ENCODE measurements around the gene GRP. TPM values are rescaled to one million over a fixed set of nuclear protein-coding genes. Genes with fewer than 3 reads are reported as not detected.
A peak's percentile ranks its signal among the peaks of the same experiment; 100 is the strongest.

Gene GRP
- total and polyA plus RNA-seq, 4 donors, result 18.3 TPM; not detected in 3

DNA sequence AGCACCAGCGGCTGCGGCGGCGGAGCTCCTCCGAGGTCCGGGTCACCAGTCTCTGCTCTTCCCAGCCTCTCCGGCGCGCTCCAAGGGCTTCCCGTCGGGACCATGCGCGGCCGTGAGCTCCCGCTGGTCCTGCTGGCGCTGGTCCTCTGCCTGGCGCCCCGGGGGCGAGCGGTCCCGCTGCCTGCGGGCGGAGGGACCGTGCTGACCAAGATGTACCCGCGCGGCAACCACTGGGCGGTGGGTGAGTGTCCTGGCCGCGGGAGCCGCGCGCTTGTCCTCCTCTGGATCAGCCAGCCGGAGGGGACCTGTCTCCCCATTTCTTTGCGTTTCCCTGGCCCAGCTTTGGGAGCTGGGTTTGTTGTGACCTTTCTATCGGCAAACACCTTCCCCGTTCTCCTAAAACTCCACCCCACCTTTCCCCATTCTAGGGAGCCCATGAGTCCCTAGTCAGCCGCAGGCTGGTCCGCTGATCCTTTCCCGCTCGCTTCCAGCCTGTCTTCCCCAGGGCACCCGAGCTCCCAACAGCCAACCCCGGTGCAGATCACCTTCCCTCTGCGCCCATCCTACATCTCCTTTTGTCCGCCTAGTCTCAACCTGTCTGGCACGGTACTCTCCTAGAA, 316 bp downstream of the GRP start:
- Histone ChIP-seq H3K4me3 (ENCODE audit: low read length in 2 of 2) (no peak overlapping the region), H3K27me3 (ENCODE audit: control insufficient read depth in 1 of 2, insufficient read depth in 2 of 2, low read length in 1 of 2) (no peaks in the 10 kb centered on the region), H3K36me3 (ENCODE audit: control insufficient read depth in 1 of 2, insufficient read depth in 2 of 2, low read length in 1 of 2) (no peaks in the 10 kb centered on the region), H3K9me3 (ENCODE audit: control insufficient read depth, low read length) (no peaks in the 10 kb centered on the region), H3K4me1 (ENCODE audit: control insufficient read depth in 1 of 2, insufficient read depth in 2 of 2, low read length in 2 of 2) (no peaks in the 10 kb centered on the region), H3K27ac (ENCODE audit: low read depth in 1 of 2, low read length in 2 of 2) (no peak overlapping the region)
- no peak for ATAC-seq (ENCODE audit: low FRiP score)
- intact Hi-C loops (cut with DNase I), result no loop called here
- WGBS, 2 donors, result 0 to 1% methylated on average over 29 to 46 of the region's 46 CpGs
- DNase-seq, result no peak

GRCh38 chr18:59220784-59221765, 1.1 kb downstream of the GRP start:
- intact Hi-C loops (cut with DNase I), result no loop called here
- Histone ChIP-seq H3K27ac (ENCODE audit: low read depth in 1 of 2, low read length in 2 of 2) (no peak overlapping the region), H3K27me3 (ENCODE audit: control insufficient read depth in 1 of 2, insufficient read depth in 2 of 2, low read length in 1 of 2) (no peaks in the 10 kb centered on the region), H3K36me3 (ENCODE audit: control insufficient read depth in 1 of 2, insufficient read depth in 2 of 2, low read length in 1 of 2) (no peaks in the 10 kb centered on the region), H3K4me1 (ENCODE audit: control insufficient read depth in 1 of 2, insufficient read depth in 2 of 2, low read length in 2 of 2) (no peaks in the 10 kb centered on the region), H3K9me3 (ENCODE audit: control insufficient read depth, low read length) (no peaks in the 10 kb centered on the region), H3K4me3 (ENCODE audit: low read length in 2 of 2) (no peak overlapping the region)
- peak in 1 of 2 donors; percentile 65 for DNase-seq
- WGBS, 2 donors, result 2% methylated on average over 47 of the region's 47 CpGs
- ATAC-seq (ENCODE audit: low FRiP score), result no peak

- intact Hi-C loops (cut with DNase I), result no loop called here
- Histone ChIP-seq H3K4me1 (ENCODE audit: control insufficient read depth in 1 of 2, insufficient read depth in 2 of 2, low read length in 2 of 2) (no peaks in the 10 kb centered on the region), H3K9me3 (ENCODE audit: control insufficient read depth, low read length) (no peaks in the 10 kb centered on the region), H3K27ac (ENCODE audit: low read depth in 1 of 2, low read length in 2 of 2) (no peak overlapping the region), H3K27me3 (ENCODE audit: control insufficient read depth in 1 of 2, insufficient read depth in 2 of 2, low read length in 1 of 2) (no peaks in the 10 kb centered on the region), H3K36me3 (ENCODE audit: control insufficient read depth in 1 of 2, insufficient read depth in 2 of 2, low read length in 1 of 2) (no peaks in the 10 kb centered on the region), H3K4me3 (ENCODE audit: low read length in 2 of 2) (no peak overlapping the region)
- DNase-seq (no peak), ATAC-seq (ENCODE audit: low FRiP score) (no peak)
- WGBS, 2 donors, result 53 to 58% methylated on average over 2 of the region's 2 CpGs
Measured at GRCh38 chr18:59222341-59222740, 2.4 kb downstream of the GRP start.

DNA sequence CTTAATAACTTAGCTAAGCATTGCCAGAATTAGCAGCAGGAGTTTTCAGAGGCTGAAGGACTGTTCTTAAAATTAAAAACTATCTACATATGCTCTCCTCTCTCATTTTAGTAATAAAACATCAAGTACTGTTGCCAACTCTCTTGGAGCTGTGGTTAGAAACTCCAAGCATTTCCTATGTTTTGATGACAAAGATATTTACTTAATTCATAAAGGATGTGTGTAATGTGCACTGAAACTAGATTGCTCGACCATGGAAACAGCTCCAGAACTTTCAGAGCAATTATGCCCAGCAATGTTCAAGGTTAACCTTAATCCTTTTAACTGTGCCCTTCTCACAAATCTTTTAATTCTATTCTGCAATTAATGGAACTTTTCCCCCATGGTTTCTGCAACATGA, 8.4 kb downstream of the GRP start:
- WGBS, 2 donors, result 9 to 11% methylated on average over 1 of the region's 1 CpG
- no peak overlapping the region for H3K27ac ChIP-seq (ENCODE audit: low read depth in 1 of 2, low read length in 2 of 2)
- no peaks in the 10 kb centered on the region for H3K27me3 ChIP-seq (ENCODE audit: control insufficient read depth in 1 of 2, insufficient read depth in 2 of 2, low read length in 1 of 2)
- no peak for ATAC-seq (ENCODE audit: low FRiP score)
- intact Hi-C loops (cut with DNase I), result no loop called here
- H3K4me1 ChIP-seq (ENCODE audit: control insufficient read depth in 1 of 2, insufficient read depth in 2 of 2, low read length in 2 of 2), result no peaks in the 10 kb centered on the region
- no peaks in the 10 kb centered on the region for H3K9me3 ChIP-seq (ENCODE audit: control insufficient read depth, low read length)
- H3K4me3 ChIP-seq (ENCODE audit: low read length in 2 of 2), result no peak overlapping the region
- DNase-seq, result no peak
- no peaks in the 10 kb centered on the region for H3K36me3 ChIP-seq (ENCODE audit: control insufficient read depth in 1 of 2, insufficient read depth in 2 of 2, low read length in 1 of 2)

DNA sequence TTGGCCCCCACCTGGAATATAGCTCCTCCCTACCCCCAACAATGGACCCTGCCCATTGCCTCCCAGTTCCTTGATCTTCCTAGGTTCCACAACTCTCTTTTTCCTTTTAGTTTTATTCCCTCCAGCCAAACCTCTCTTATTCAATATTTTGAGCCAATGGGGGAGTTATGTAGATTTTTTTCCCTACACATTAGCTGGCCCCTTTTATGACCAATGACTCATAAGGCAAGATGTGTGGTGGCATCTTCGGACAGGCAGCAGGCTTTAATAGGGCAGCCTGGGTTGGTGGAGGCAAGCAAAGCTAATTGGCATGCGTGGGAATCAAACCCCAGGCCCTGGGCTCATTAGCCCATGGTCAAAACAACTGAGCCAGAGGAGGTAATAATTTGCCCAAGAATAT, 9.2 kb downstream of the GRP start:
- 88 to 94% methylated on average over 2 of the region's 2 CpGs for WGBS, 2 donors
- Histone ChIP-seq H3K27ac (ENCODE audit: low read depth in 1 of 2, low read length in 2 of 2) (no peak overlapping the region), H3K27me3 (ENCODE audit: control insufficient read depth in 1 of 2, insufficient read depth in 2 of 2, low read length in 1 of 2) (no peaks in the 10 kb centered on the region), H3K4me3 (ENCODE audit: low read length in 2 of 2) (no peak overlapping the region), H3K36me3 (ENCODE audit: control insufficient read depth in 1 of 2, insufficient read depth in 2 of 2, low read length in 1 of 2) (no peaks in the 10 kb centered on the region), H3K4me1 (ENCODE audit: control insufficient read depth in 1 of 2, insufficient read depth in 2 of 2, low read length in 2 of 2) (no peaks in the 10 kb centered on the region), H3K9me3 (ENCODE audit: control insufficient read depth, low read length) (no peaks in the 10 kb centered on the region)
- ATAC-seq (ENCODE audit: low FRiP score) (no peak), DNase-seq (no peak)
- intact Hi-C loops (cut with DNase I), result no loop called here

GRCh38 chr18:59229701-59230443, 9.9 kb downstream of the GRP start:
- H3K36me3 ChIP-seq (ENCODE audit: control insufficient read depth in 1 of 2, insufficient read depth in 2 of 2, low read length in 1 of 2), result no peaks in the 10 kb centered on the region
- no peak overlapping the region for H3K4me3 ChIP-seq (ENCODE audit: low read length in 2 of 2)
- H3K27me3 ChIP-seq (ENCODE audit: control insufficient read depth in 1 of 2, insufficient read depth in 2 of 2, low read length in 1 of 2), result no peaks in the 10 kb centered on the region
- no peak overlapping the region for H3K27ac ChIP-seq (ENCODE audit: low read depth in 1 of 2, low read length in 2 of 2)
- ATAC-seq (ENCODE audit: low FRiP score) (no peak), DNase-seq (no peak)
- H3K9me3 ChIP-seq (ENCODE audit: control insufficient read depth, low read length), result no peaks in the 10 kb centered on the region
- H3K4me1 ChIP-seq (ENCODE audit: control insufficient read depth in 1 of 2, insufficient read depth in 2 of 2, low read length in 2 of 2), result no peaks in the 10 kb centered on the region
- 74 to 76% methylated on average over 6 of the region's 6 CpGs for WGBS, 2 donors
- intact Hi-C loops (cut with DNase I), result no loop called here

DNA sequence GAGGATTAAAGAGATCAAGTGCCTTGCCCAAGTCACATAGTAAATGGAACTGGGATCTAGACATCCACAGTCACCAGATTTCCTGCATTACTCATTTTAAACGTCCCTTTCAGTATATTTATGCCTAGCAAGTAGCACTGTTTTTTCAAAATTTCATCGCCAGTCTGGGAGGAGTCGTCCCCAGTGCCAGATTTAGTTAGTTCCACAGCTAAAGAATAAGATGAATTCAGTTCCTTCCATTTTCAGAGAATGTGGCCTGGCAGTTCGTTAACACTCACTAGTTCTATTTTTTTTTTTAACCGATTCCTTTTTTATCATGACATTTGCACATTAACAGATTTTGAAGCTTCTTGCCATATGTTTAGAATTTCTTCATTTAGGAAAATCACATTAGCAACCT, 11.2 kb downstream of the GRP start:
- Histone ChIP-seq H3K27me3 (ENCODE audit: control insufficient read depth in 1 of 2, insufficient read depth in 2 of 2, low read length in 1 of 2) (no peaks in the 10 kb centered on the region), H3K27ac (ENCODE audit: low read depth in 1 of 2, low read length in 2 of 2) (no peak overlapping the region), H3K4me1 (ENCODE audit: control insufficient read depth in 1 of 2, insufficient read depth in 2 of 2, low read length in 2 of 2) (no peaks in the 10 kb centered on the region), H3K4me3 (ENCODE audit: low read length in 2 of 2) (no peak overlapping the region), H3K9me3 (ENCODE audit: control insufficient read depth, low read length) (no peaks in the 10 kb centered on the region), H3K36me3 (ENCODE audit: control insufficient read depth in 1 of 2, insufficient read depth in 2 of 2, low read length in 1 of 2) (no peaks in the 10 kb centered on the region)
- 46 to 53% methylated on average over 5 of the region's 5 CpGs for WGBS, 2 donors
- no peak for DNase-seq
- intact Hi-C loops (cut with DNase I), result no loop called here
- no peak for ATAC-seq (ENCODE audit: low FRiP score)

GRCh38 chr18:59231877-59232276, 11.9 kb downstream of the GRP start:
- no peak for ATAC-seq (ENCODE audit: low FRiP score)
- no peak overlapping the region for H3K27ac ChIP-seq (ENCODE audit: low read depth in 1 of 2, low read length in 2 of 2)
- WGBS, 2 donors, result 69 to 74% methylated on average over 2 of the region's 2 CpGs
- no peaks in the 10 kb centered on the region for H3K9me3 ChIP-seq (ENCODE audit: control insufficient read depth, low read length)
- no peaks in the 10 kb centered on the region for H3K36me3 ChIP-seq (ENCODE audit: control insufficient read depth in 1 of 2, insufficient read depth in 2 of 2, low read length in 1 of 2)
- intact Hi-C loops (cut with DNase I), result no loop called here
- DNase-seq, result no peak
- H3K4me3 ChIP-seq (ENCODE audit: low read length in 2 of 2), result no peak overlapping the region
- H3K4me1 ChIP-seq (ENCODE audit: control insufficient read depth in 1 of 2, insufficient read depth in 2 of 2, low read length in 2 of 2), result no peaks in the 10 kb centered on the region
- H3K27me3 ChIP-seq (ENCODE audit: control insufficient read depth in 1 of 2, insufficient read depth in 2 of 2, low read length in 1 of 2), result no peaks in the 10 kb centered on the region

Data from aorta (tissue), 5 donors.